Loucy (cell line): ENCODE data around the gene ANKRD33B.

Experiments
- H2AFZ ChIP-seq: fragments of 200-600 bp; sonication (generic); 2 replicates; pipeline ENCODE4 v1.6.0; 2016; ENCODE audit warnings: antibody characterized with exemption, mild to moderate bottlenecking, low read length, moderate library complexity
- H3F3A ChIP-seq: fragments of 200-600 bp; 2 replicates; pipeline ENCODE4 v1.6.0; 2016; ENCODE audit warnings: antibody characterized with exemption, low read depth, mild to moderate bottlenecking
- H3K27me3 ChIP-seq: fragments of 200-600 bp; sonication (generic); 2 replicates; pipeline ENCODE4 v1.6.1; 2014; ENCODE audit warnings: low read length, mild to moderate bottlenecking; ENCODE audit not compliant: insufficient read depth, poor library complexity, severe bottlenecking
- H3K36me3 ChIP-seq: fragments of 200-600 bp; sonication (generic); 2 replicates; pipeline ENCODE4 v1.6.1; 2016; ENCODE audit warnings: low read length; ENCODE audit not compliant: insufficient read depth
- H3K4me1 ChIP-seq: fragments of 200-600 bp; sonication (generic); 2 replicates; pipeline ENCODE4 v1.5.1; 2014; ENCODE audit warnings: low read length, mild to moderate bottlenecking; ENCODE audit not compliant: insufficient read depth, poor library complexity, severe bottlenecking
- H3K4me2 ChIP-seq: fragments of 200-600 bp; sonication (generic); 2 replicates; pipeline ENCODE4 v1.6.0; 2014; ENCODE audit warnings: antibody characterized with exemption, low read length, low read depth, mild to moderate bottlenecking; ENCODE audit not compliant: poor library complexity, severe bottlenecking
- H3K4me3 ChIP-seq: fragments of 200-600 bp; sonication (generic); 2 replicates; pipeline ENCODE4 v1.5.1; 2014; ENCODE audit warnings: low read length, mild to moderate bottlenecking, mixed read lengths; ENCODE audit not compliant: poor library complexity, severe bottlenecking
- H3K79me2 ChIP-seq: fragments of 200-600 bp; sonication (generic); 2 replicates; pipeline ENCODE4 v1.6.1; 2014; ENCODE audit warnings: low read length; ENCODE audit not compliant: insufficient read depth
- H3K9ac ChIP-seq: fragments of 200-600 bp; sonication (generic); 2 replicates; pipeline ENCODE4 v1.6.0; 2014; ENCODE audit warnings: mild to moderate bottlenecking, low read depth, low read length, moderate library complexity; ENCODE audit not compliant: poor library complexity, severe bottlenecking
- H3K9me2 ChIP-seq: fragments of 200-600 bp; sonication (generic); replicated peaks from 2 replicates; pipeline ENCODE4 v1.6.1; 2016; ENCODE audit warnings: low read depth, low read length, mixed read lengths
- H3K9me3 ChIP-seq: fragments of 200-600 bp; sonication (generic); 2 replicates; pipeline ENCODE4 v1.6.1; 2014; ENCODE audit warnings: mild to moderate bottlenecking, antibody characterized with exemption, low read length, low read depth; ENCODE audit not compliant: insufficient read depth
- H4K20me1 ChIP-seq: fragments of 200-600 bp; sonication (generic); 2 replicates; pipeline ENCODE4 v1.6.0; 2014; ENCODE audit warnings: antibody characterized with exemption, low read length, mild to moderate bottlenecking; ENCODE audit not compliant: insufficient read depth, poor library complexity, severe bottlenecking
- EZH2phosphoT487 ChIP-seq: fragments of 200-600 bp; IDR thresholded peaks from 2 replicates; pipeline ENCODE4 v1.6.1; 2018; ENCODE audit warnings: antibody characterized with exemption, mild to moderate bottlenecking, moderate library complexity, borderline replicate concordance
- TF ChIP-seq, protein P1 (sequence below): fragments of 200-600 bp; sonication (generic); conservative IDR thresholded peaks from 2 replicates; pipeline ENCODE4 v1.5.1; 2014; ENCODE audit warnings: mild to moderate bottlenecking, antibody characterized with exemption, low read length

The ANKRD33B gene

DNA sequence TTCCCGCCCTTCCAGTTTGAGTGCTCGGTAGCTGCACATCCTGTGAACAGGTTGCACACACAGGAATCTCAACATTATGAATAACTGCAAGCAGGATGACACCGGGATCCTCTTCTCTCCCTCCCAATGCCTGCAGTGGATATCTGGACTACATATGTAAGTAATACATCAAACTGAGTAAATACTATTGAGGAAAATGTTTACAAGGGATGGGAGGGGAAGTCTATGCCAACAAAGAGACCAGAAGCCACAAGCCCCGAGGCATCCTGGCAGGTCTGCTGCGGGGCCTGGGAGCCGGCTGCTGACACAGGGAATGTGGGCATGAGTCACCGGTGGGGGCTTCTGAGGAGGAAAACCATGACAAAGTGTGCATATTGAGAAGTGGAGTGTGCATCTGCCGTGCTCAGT lies 8.6 kb upstream of the ANKRD33B start:
- Histone ChIP-seq H3K79me2 (no peaks in the 10 kb centered on the region), H3K9me2 (no peaks in the 10 kb centered on the region), H3K9me3 (no peaks in the 10 kb centered on the region), H2AFZ (no peak overlapping the region), H3K4me2 (no peak overlapping the region), H3K27me3 (no peaks in the 10 kb centered on the region), H3K4me3 (no peak overlapping the region), H3K36me3 (no peaks in the 10 kb centered on the region), H3F3A (no peaks in the 10 kb centered on the region), H3K9ac (no peak overlapping the region), H3K4me1 (peaks cover 4% of the 10 kb centered on the region), H4K20me1 (no peaks in the 10 kb centered on the region)
- TF ChIP-seq, protein P1, sequence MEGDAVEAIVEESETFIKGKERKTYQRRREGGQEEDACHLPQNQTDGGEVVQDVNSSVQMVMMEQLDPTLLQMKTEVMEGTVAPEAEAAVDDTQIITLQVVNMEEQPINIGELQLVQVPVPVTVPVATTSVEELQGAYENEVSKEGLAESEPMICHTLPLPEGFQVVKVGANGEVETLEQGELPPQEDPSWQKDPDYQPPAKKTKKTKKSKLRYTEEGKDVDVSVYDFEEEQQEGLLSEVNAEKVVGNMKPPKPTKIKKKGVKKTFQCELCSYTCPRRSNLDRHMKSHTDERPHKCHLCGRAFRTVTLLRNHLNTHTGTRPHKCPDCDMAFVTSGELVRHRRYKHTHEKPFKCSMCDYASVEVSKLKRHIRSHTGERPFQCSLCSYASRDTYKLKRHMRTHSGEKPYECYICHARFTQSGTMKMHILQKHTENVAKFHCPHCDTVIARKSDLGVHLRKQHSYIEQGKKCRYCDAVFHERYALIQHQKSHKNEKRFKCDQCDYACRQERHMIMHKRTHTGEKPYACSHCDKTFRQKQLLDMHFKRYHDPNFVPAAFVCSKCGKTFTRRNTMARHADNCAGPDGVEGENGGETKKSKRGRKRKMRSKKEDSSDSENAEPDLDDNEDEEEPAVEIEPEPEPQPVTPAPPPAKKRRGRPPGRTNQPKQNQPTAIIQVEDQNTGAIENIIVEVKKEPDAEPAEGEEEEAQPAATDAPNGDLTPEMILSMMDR = no peak
- no peak for TF ChIP-seq EZH2phosphoT487

DNA sequence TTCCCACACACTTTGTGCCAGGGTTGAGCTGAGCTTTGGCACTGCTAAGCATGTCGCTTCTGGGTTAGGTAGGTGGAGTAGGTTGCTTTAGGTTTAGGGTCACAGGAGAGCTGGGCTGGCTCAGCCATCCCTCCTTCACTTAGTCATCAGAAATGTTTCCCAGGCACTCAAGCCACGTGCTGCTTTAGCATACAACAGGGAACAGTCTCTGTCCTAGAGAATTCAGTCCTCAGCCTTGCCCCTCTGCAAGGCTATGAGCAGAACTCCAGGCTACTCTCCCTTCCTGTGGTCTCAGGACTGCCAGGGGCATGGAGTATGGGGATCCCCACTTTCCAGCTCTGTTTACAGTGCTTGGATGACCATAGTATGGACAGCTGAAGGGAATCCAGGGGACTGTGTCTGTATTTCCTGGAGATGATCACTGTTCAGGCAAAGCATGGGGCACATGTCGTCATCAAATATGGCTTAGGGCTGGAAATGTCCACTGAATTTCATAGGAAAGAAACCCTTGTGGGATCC lies 7.5 kb upstream of the ANKRD33B start:
- Histone ChIP-seq H3K27me3 (no peaks in the 10 kb centered on the region), H3K79me2 (no peaks in the 10 kb centered on the region), H3K9me2 (no peaks in the 10 kb centered on the region), H3K4me3 (no peak overlapping the region), H3K9ac (no peak overlapping the region), H3K9me3 (no peaks in the 10 kb centered on the region), H4K20me1 (no peaks in the 10 kb centered on the region), H3K4me1 (peaks cover 4% of the 10 kb centered on the region), H2AFZ (peak overlapping the region; percentile 69; the same call in 1 of the 2 replicates), H3F3A (no peaks in the 10 kb centered on the region), H3K4me2 (no peak overlapping the region), H3K36me3 (no peaks in the 10 kb centered on the region)
- TF ChIP-seq, protein P1 = no peak
- TF ChIP-seq EZH2phosphoT487 = no peak

DNA sequence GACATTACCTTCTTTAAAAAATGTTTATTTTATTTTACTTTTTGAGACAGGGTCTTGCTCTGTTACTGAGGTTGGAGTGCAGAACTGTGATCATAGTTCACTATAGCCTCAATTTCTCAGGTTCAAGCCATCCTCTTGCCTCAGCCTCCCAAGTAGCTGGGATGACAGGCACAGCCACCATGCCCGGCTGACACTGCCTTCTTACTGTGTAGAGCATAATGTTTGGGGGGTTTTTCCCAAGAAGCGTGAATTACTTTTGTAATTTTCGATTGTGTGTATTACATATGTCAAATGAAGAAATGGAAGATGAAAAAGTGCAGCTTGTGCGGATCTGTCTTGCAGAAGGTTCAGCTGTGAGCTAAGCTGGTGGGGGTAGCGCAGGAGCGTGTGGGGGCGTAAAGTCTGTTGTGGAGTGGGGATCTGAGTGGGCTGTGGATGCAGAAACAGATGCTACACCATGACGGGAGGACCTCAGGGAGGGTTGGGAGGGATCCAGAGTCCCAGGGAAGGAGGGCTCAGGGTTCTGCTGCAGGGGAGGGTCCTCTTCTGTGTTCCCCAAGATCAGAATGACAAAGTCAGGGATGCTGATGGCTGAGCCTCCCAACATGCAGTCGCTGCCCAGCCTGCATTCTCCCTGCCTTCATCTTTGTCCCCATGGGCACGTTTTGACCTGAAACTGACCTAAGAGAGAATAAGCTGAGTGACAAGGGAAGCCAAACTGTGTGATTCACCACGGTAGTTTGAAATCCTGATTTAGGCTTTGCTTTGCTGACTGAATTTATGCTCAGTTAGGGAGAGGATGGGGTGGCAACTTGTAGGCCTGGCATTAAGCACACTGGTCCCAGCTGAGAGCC lies 6.8 kb upstream of the ANKRD33B start:
- Histone ChIP-seq H3K9me2 (no peaks in the 10 kb centered on the region), H3K9me3 (no peaks in the 10 kb centered on the region), H3K4me3 (no peak overlapping the region), H3K9ac (no peak overlapping the region), H3K4me2 (no peak overlapping the region), H3F3A (no peaks in the 10 kb centered on the region), H3K79me2 (no peaks in the 10 kb centered on the region), H4K20me1 (no peaks in the 10 kb centered on the region), H3K27me3 (no peaks in the 10 kb centered on the region), H3K36me3 (no peaks in the 10 kb centered on the region), H3K4me1 (peaks cover 5% of the 10 kb centered on the region), H2AFZ (peak overlapping the region; percentile 36; the same call in 1 of the 2 replicates)
- no peak for TF ChIP-seq EZH2phosphoT487
- TF ChIP-seq, protein P1 = no peak
